ENCODE data around the gene GPATCH2. TPM values are rescaled to one million over a fixed set of nuclear protein-coding genes. Genes with fewer than 3 reads are reported as not detected.

The GPATCH2 gene
- total and polyA plus RNA-seq, 3 experiments from 2014 or later = 3.7 to 9.9 (median 9.5) TPM

DNA sequence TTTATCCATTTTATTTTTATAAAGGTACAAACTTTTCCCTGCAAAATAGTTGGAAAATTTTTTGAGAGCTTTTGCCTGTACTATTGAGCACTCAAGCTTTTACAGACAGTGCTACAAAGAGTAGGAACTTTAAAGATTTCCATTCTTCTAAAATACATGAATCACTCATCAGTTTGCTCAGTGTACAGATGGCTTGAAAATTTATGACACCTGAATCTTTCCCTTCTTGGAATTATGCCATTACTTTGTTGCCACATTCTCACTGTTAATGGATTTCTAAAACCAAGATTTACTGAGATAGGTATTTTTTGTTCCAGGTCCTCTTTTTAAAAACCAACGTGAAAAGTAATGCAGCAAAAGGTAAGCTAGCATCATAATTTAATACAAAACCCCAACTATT is 76.0 kb downstream of the GPATCH2 start:
- H3K36me3 ChIP-seq (ENCODE audit: insufficient read depth, low read length) = no peaks in the 10 kb centered on the region
- Mint-ChIP-seq H3K36me3 (peaks cover 0 to 27% (median 8%) of the 10 kb centered on the region in 3 donors), H3K4me3 (no peak overlapping the region), H3K27me3 (no peaks in the 10 kb centered on the region), H3K9me3 (peaks cover 0 to 2% (median 0%) of the 10 kb centered on the region in 5 donors), H3K27ac (no peak overlapping the region), H3K4me1 (no peaks in the 10 kb centered on the region)
- no peak overlapping the region for H3K4me3 ChIP-seq (ENCODE audit: low read length)
- CTCF ChIA-PET = no interaction called here
- DNase-seq = no peak
- H3K27me3 ChIP-seq (ENCODE audit: insufficient read depth, low read length, poor library complexity, severe bottlenecking) = no peaks in the 10 kb centered on the region
- no peaks in the 10 kb centered on the region for H3K4me1 ChIP-seq (ENCODE audit: insufficient read depth, low read length)
- POLR2A ChIA-PET = no interaction called here
- no peaks in the 10 kb centered on the region for H3K9me3 ChIP-seq (ENCODE audit: low read length)
- H3K27ac ChIP-seq (ENCODE audit: low read depth, low read length) = no peak overlapping the region

DNA sequence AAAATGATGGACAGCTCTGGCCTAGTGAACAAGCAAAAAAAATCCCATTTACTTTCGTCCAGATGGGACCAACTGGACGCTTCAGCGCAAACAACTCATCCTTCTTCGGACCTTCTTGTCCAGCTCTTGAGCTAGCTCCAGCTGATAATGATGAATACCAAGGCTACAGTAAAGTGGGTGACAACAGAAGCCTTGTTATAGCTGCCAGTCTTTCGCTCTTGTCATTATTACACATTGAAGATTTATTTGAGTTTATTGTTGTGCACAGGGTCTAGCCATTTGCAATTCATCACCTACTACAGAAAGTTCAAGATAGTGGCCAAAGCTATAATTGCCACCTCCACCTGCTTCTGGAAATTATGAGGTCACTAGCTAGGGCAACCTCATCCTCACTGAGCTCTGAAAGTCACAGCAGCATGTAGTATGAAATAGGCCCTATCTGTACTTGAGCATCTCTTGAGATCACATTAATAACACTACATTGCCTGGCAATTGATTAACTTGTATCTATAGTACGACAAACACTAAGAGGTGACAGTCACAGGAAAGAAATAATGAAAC is 76.9 kb downstream of the GPATCH2 start:
- no peak overlapping the region for H3K27ac ChIP-seq (ENCODE audit: low read depth, low read length)
- H3K27me3 ChIP-seq (ENCODE audit: insufficient read depth, low read length, poor library complexity, severe bottlenecking) = no peaks in the 10 kb centered on the region
- Mint-ChIP-seq H3K4me3 (no peak overlapping the region), H3K9me3 (peaks cover 0 to 2% (median under 1%) of the 10 kb centered on the region in 5 donors), H3K4me1 (no peaks in the 10 kb centered on the region), H3K27me3 (no peaks in the 10 kb centered on the region), H3K36me3 (peaks cover 1 to 26% (median 8%) of the 10 kb centered on the region in 3 donors), H3K27ac (peak overlapping the region in 1 of 8 donors; percentile 82)
- POLR2A ChIA-PET = no interaction called here
- no peaks in the 10 kb centered on the region for H3K9me3 ChIP-seq (ENCODE audit: low read length)
- H3K4me1 ChIP-seq (ENCODE audit: insufficient read depth, low read length) = no peaks in the 10 kb centered on the region
- no peaks in the 10 kb centered on the region for H3K36me3 ChIP-seq (ENCODE audit: insufficient read depth, low read length)
- CTCF ChIA-PET = no interaction called here
- no peak overlapping the region for H3K4me3 ChIP-seq (ENCODE audit: low read length)
- DNase-seq = no peak

- Histone ChIP-seq H3K27ac (ENCODE audit: low read depth, low read length) (no peak overlapping the region), H3K4me1 (ENCODE audit: insufficient read depth, low read length) (no peaks in the 10 kb centered on the region), H3K9me3 (ENCODE audit: low read length) (no peaks in the 10 kb centered on the region), H3K27me3 (ENCODE audit: insufficient read depth, low read length, poor library complexity, severe bottlenecking) (no peaks in the 10 kb centered on the region), H3K36me3 (ENCODE audit: insufficient read depth, low read length) (no peaks in the 10 kb centered on the region), H3K4me3 (ENCODE audit: low read length) (no peak overlapping the region)
- peaks cover 7 to 30% (median 17%) of the 10 kb centered on the region in 3 donors for H3K36me3 Mint-ChIP-seq
- H3K9me3 Mint-ChIP-seq = peaks cover 6 to 15% (median 9%) of the 10 kb centered on the region in 5 donors
- H3K27me3 Mint-ChIP-seq = no peaks in the 10 kb centered on the region
- DNase-seq = no peak
- H3K27ac Mint-ChIP-seq = no peak overlapping the region
- H3K4me1 Mint-ChIP-seq = no peaks in the 10 kb centered on the region
- ChIA-PET CTCF (no interaction called here), POLR2A (no interaction called here)
- H3K4me3 Mint-ChIP-seq = no peak overlapping the region
These were observed 78.4 kb downstream of the GPATCH2 start for GRCh38 chr1:217552339-217552951.

DNA sequence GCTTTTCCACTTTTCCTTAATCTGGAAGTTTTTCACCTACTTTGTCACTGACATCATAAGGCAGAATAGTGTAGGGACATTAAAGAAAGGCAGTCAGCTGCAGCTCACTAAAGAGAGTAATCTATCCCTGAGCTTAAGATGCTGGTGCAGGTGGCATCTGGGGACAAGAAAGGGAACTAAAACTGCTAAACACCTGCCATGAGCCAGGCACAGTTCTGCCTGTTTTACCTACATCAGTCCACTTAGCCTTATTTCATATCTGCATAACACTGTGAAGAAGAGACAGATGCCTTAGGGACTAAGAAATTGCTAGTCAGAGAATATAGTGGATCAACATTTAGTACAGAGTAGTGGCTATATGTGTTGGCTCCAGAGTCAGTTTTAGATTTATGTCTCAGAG is 88.1 kb downstream of the GPATCH2 start:
- Mint-ChIP-seq H3K4me1 (peaks cover 0 to 3% (median 0%) of the 10 kb centered on the region in 3 donors), H3K27ac (no peak overlapping the region), H3K27me3 (no peaks in the 10 kb centered on the region), H3K36me3 (peaks cover 4 to 42% (median 6%) of the 10 kb centered on the region in 3 donors), H3K9me3 (peaks cover 0 to 14% (median 5%) of the 10 kb centered on the region in 5 donors), H3K4me3 (no peak overlapping the region)
- no peak for DNase-seq
- no peaks in the 10 kb centered on the region for H3K27me3 ChIP-seq (ENCODE audit: insufficient read depth, low read length, poor library complexity, severe bottlenecking)
- no peaks in the 10 kb centered on the region for H3K36me3 ChIP-seq (ENCODE audit: insufficient read depth, low read length)
- H3K9me3 ChIP-seq (ENCODE audit: low read length) = no peaks in the 10 kb centered on the region
- ChIA-PET CTCF (no interaction called here), POLR2A (no interaction called here)
- H3K4me1 ChIP-seq (ENCODE audit: insufficient read depth, low read length) = no peaks in the 10 kb centered on the region
- no peak overlapping the region for H3K4me3 ChIP-seq (ENCODE audit: low read length)
- no peak overlapping the region for H3K27ac ChIP-seq (ENCODE audit: low read depth, low read length)

GRCh38 chr1:217542136-217542777 is 88.6 kb downstream of the GPATCH2 start:
- POLR2A ChIA-PET = no interaction called here
- Histone ChIP-seq H3K4me1 (ENCODE audit: insufficient read depth, low read length) (no peaks in the 10 kb centered on the region), H3K27ac (ENCODE audit: low read depth, low read length) (no peak overlapping the region), H3K36me3 (ENCODE audit: insufficient read depth, low read length) (no peaks in the 10 kb centered on the region), H3K4me3 (ENCODE audit: low read length) (no peak overlapping the region), H3K9me3 (ENCODE audit: low read length) (no peaks in the 10 kb centered on the region), H3K27me3 (ENCODE audit: insufficient read depth, low read length, poor library complexity, severe bottlenecking) (no peaks in the 10 kb centered on the region)
- Mint-ChIP-seq H3K9me3 (peaks cover 0 to 8% (median 2%) of the 10 kb centered on the region in 5 donors), H3K27ac (no peak overlapping the region), H3K4me3 (no peak overlapping the region), H3K4me1 (peaks cover 0 to 3% (median 0%) of the 10 kb centered on the region in 3 donors), H3K36me3 (peaks cover 2 to 37% (median 3%) of the 10 kb centered on the region in 3 donors), H3K27me3 (no peaks in the 10 kb centered on the region)
- DNase-seq = no peak
- CTCF ChIA-PET = no interaction called here

GRCh38 chr1:217540321-217540720 is 90.6 kb downstream of the GPATCH2 start:
- no peaks in the 10 kb centered on the region for H3K4me1 ChIP-seq (ENCODE audit: insufficient read depth, low read length)
- H3K27ac ChIP-seq (ENCODE audit: low read depth, low read length) = no peak overlapping the region
- H3K9me3 Mint-ChIP-seq = peaks cover 0 to 1% (median 0%) of the 10 kb centered on the region in 5 donors
- H3K36me3 Mint-ChIP-seq = peaks cover 0 to 28% (median 3%) of the 10 kb centered on the region in 3 donors
- no peak overlapping the region for H3K4me3 ChIP-seq (ENCODE audit: low read length)
- no peaks in the 10 kb centered on the region for H3K27me3 Mint-ChIP-seq
- no peak overlapping the region for H3K4me3 Mint-ChIP-seq
- peaks cover 0 to 3% (median 0%) of the 10 kb centered on the region in 3 donors for H3K4me1 Mint-ChIP-seq
- no peak for DNase-seq
- CTCF ChIA-PET = no interaction called here
- POLR2A ChIA-PET = no interaction called here
- H3K27me3 ChIP-seq (ENCODE audit: insufficient read depth, low read length, poor library complexity, severe bottlenecking) = no peaks in the 10 kb centered on the region
- H3K9me3 ChIP-seq (ENCODE audit: low read length) = no peaks in the 10 kb centered on the region
- no peak overlapping the region for H3K27ac Mint-ChIP-seq
- no peaks in the 10 kb centered on the region for H3K36me3 ChIP-seq (ENCODE audit: insufficient read depth, low read length)

- POLR2A ChIA-PET = no interaction called here
- peaks cover 0 to 20% (median 3%) of the 10 kb centered on the region in 3 donors for H3K36me3 Mint-ChIP-seq
- Histone ChIP-seq H3K36me3 (ENCODE audit: insufficient read depth, low read length) (no peaks in the 10 kb centered on the region), H3K4me3 (ENCODE audit: low read length) (no peak overlapping the region), H3K9me3 (ENCODE audit: low read length) (no peaks in the 10 kb centered on the region), H3K27me3 (ENCODE audit: insufficient read depth, low read length, poor library complexity, severe bottlenecking) (no peaks in the 10 kb centered on the region), H3K27ac (ENCODE audit: low read depth, low read length) (no peak overlapping the region), H3K4me1 (ENCODE audit: insufficient read depth, low read length) (no peaks in the 10 kb centered on the region)
- H3K4me3 Mint-ChIP-seq = no peak overlapping the region
- CTCF ChIA-PET = no interaction called here
- peaks cover 0 to 3% (median 0%) of the 10 kb centered on the region in 3 donors for H3K4me1 Mint-ChIP-seq
- peaks cover 0 to 1% (median 0%) of the 10 kb centered on the region in 5 donors for H3K9me3 Mint-ChIP-seq
- no peak overlapping the region for H3K27ac Mint-ChIP-seq
- no peaks in the 10 kb centered on the region for H3K27me3 Mint-ChIP-seq
- DNase-seq = no peak
These were observed 91.4 kb downstream of the GPATCH2 start for GRCh38 chr1:217539510-217539909.

GRCh38 chr1:217535601-217536377 is 95.1 kb downstream of the GPATCH2 start:
- Mint-ChIP-seq H3K36me3 (peaks cover 0 to 19% (median 5%) of the 10 kb centered on the region in 3 donors), H3K27ac (no peak overlapping the region), H3K4me1 (peaks cover 0 to under 1% (median 0%) of the 10 kb centered on the region in 3 donors), H3K4me3 (no peak overlapping the region), H3K27me3 (no peaks in the 10 kb centered on the region), H3K9me3 (peaks cover 0 to 1% (median 0%) of the 10 kb centered on the region in 5 donors)
- no peaks in the 10 kb centered on the region for H3K9me3 ChIP-seq (ENCODE audit: low read length)
- H3K4me3 ChIP-seq (ENCODE audit: low read length) = no peak overlapping the region
- no peaks in the 10 kb centered on the region for H3K27me3 ChIP-seq (ENCODE audit: insufficient read depth, low read length, poor library complexity, severe bottlenecking)
- H3K36me3 ChIP-seq (ENCODE audit: insufficient read depth, low read length) = no peaks in the 10 kb centered on the region
- CTCF ChIA-PET = no interaction called here
- no peaks in the 10 kb centered on the region for H3K4me1 ChIP-seq (ENCODE audit: insufficient read depth, low read length)
- no peak overlapping the region for H3K27ac ChIP-seq (ENCODE audit: low read depth, low read length)
- POLR2A ChIA-PET = no interaction called here
- DNase-seq = no peak

Data from CD8-positive, alpha-beta memory T cell (primary cell).